ENCODE data around the gene CFDP1.

CFDP1 gene

GRCh38 chr16:75455677-75456076 is 22.4 kb upstream of the CFDP1 start:
- TF ChIP-seq, protein P1, sequence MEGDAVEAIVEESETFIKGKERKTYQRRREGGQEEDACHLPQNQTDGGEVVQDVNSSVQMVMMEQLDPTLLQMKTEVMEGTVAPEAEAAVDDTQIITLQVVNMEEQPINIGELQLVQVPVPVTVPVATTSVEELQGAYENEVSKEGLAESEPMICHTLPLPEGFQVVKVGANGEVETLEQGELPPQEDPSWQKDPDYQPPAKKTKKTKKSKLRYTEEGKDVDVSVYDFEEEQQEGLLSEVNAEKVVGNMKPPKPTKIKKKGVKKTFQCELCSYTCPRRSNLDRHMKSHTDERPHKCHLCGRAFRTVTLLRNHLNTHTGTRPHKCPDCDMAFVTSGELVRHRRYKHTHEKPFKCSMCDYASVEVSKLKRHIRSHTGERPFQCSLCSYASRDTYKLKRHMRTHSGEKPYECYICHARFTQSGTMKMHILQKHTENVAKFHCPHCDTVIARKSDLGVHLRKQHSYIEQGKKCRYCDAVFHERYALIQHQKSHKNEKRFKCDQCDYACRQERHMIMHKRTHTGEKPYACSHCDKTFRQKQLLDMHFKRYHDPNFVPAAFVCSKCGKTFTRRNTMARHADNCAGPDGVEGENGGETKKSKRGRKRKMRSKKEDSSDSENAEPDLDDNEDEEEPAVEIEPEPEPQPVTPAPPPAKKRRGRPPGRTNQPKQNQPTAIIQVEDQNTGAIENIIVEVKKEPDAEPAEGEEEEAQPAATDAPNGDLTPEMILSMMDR (IDR thresholded peaks at IDR 0.05), result no peak
- Histone ChIP-seq H3K27me3 (no peaks in the 10 kb centered on the region), H3K9me3 (no peaks in the 10 kb centered on the region), H3K27ac (no peak overlapping the region), H3K36me3 (peaks cover 5 to 8% (median 7%) of the 10 kb centered on the region in 3 donors), H3K4me3 (no peak overlapping the region), H3K4me1 (peaks cover 0 to 11% (median 0%) of the 10 kb centered on the region in 4 donors)
- no peak for DNase-seq
- intact Hi-C loops (cut with DNase I; ENCODE audit: low total_unique reads), result no loop called here

DNA sequence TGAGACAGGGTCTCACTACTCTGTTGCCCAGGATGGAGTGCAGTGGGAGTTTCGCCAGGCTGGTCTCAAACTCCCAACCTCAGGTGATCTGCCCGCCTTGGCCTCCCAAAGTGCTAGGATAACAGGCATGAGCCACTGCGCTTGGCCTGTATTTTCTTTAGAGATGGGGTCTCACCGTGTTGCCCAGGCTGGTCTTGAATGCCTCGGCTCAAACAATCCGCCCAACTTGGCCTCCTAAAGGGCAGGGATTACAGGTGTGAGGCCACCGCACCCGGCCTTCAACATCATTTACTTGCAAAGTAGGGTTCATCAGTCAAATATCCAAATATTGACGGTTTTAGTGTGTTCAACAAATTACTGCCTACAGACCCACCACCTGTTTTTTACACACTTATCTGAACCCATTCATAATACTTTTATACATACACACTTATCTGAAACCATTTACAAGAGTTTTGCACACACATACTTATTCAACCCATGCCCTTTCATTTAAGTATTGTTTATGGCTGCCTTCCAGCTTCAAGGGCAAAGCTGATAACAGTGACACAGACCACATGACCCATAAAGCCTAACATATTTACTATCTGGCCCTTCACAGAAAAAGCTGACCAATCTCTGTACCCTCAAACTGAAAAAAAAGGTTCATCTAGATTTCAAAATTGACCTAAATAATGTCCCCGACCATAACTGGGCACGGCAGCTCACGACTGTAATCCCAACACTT is 19.3 kb upstream of the CFDP1 start:
- no peak overlapping the region for H3K27ac ChIP-seq
- H3K4me3 ChIP-seq, result no peak overlapping the region
- TF ChIP-seq, protein P1 (IDR thresholded peaks at IDR 0.05), result no peak
- peaks cover 0 to 8% (median 0%) of the 10 kb centered on the region in 4 donors for H3K4me1 ChIP-seq
- intact Hi-C loops (cut with DNase I; ENCODE audit: low total_unique reads), result no loop called here
- H3K27me3 ChIP-seq, result no peaks in the 10 kb centered on the region
- H3K9me3 ChIP-seq, result no peaks in the 10 kb centered on the region
- no peak for DNase-seq
- H3K36me3 ChIP-seq, result peaks cover 9 to 19% (median 14%) of the 10 kb centered on the region in 3 donors

DNA sequence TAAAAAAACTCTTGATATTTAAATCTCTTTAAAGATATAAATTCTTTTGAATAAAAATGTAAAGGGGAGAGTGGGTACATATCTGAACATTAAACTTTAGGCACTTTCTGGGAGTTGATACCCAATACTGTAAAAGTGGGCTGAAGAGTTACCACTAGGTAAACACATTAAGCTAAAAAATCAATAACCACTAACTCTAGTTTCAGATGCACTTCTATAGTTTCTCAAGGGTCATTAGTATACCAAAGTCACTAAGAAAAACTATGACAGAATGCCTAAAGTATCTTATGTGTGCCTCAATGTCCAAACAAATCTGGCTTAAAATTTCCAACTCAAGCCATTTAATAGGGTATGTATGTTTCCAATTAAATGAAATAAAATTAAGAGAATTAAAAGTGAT is 13.1 kb upstream of the CFDP1 start:
- H3K9me3 ChIP-seq, result no peaks in the 10 kb centered on the region

GRCh38 chr16:75445298-75445697 is 12.0 kb upstream of the CFDP1 start:
- intact Hi-C loops (cut with DNase I; ENCODE audit: low total_unique reads), result no loop called here
- peaks cover 0 to 10% (median 0%) of the 10 kb centered on the region in 4 donors for H3K4me1 ChIP-seq
- TF ChIP-seq, protein P1 (IDR thresholded peaks at IDR 0.05), result no peak
- H3K36me3 ChIP-seq, result peaks cover under 1 to 10% (median 4%) of the 10 kb centered on the region in 3 donors
- H3K9me3 ChIP-seq, result no peaks in the 10 kb centered on the region
- no peak for DNase-seq
- no peak overlapping the region for H3K4me3 ChIP-seq
- H3K27me3 ChIP-seq, result no peaks in the 10 kb centered on the region
- peak overlapping the region; percentile 10 to 63 for H3K27ac ChIP-seq

More for the DNA sequence above, 13.1 kb upstream of the CFDP1 start:
- Histone ChIP-seq H3K4me3 (no peak overlapping the region), H3K27ac (no peak overlapping the region), H3K36me3 (peaks cover 9 to 22% (median 14%) of the 10 kb centered on the region in 3 donors), H3K27me3 (no peaks in the 10 kb centered on the region), H3K4me1 (peaks cover 0 to 10% (median 0%) of the 10 kb centered on the region in 4 donors)
- DNase-seq, result no peak
- TF ChIP-seq, protein P1 (IDR thresholded peaks at IDR 0.05), result no peak
- intact Hi-C loops (cut with DNase I; ENCODE audit: low total_unique reads), result no loop called here

DNA sequence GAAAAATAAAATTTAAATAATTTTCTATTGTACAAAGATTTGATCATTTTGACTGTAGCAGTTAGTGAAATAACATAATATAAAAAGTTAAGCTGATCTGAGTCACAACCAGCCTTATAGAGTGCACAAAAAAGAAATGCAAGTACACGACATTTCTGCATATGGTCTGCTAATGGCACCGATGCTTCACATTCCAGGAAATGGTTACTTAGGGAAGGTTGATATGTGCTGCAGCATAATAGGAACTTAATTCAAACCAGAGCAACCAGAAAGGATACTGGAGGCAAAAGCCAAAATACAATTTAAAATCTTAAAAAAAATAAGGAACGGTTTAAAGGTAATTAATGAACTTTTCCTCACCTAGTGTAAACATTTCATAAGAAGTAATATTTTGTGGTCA is 10.0 kb upstream of the CFDP1 start:
- no peak for DNase-seq
- TF ChIP-seq, protein P1 (IDR thresholded peaks at IDR 0.05), result no peak
- H3K36me3 ChIP-seq, result peaks cover 0 to 5% (median 0%) of the 10 kb centered on the region in 3 donors
- H3K27me3 ChIP-seq, result no peaks in the 10 kb centered on the region
- no peaks in the 10 kb centered on the region for H3K9me3 ChIP-seq
- intact Hi-C loops (cut with DNase I; ENCODE audit: low total_unique reads), result no loop called here
- H3K4me3 ChIP-seq, result no peak overlapping the region
- peaks cover 0 to 10% (median 0%) of the 10 kb centered on the region in 4 donors for H3K4me1 ChIP-seq
- H3K27ac ChIP-seq, result no peak overlapping the region

Measured in tibial artery (tissue), 4 donors.